GM21529 (cell line): ENCODE data around the gene THEM5.

Experiments
- ATAC-seq: cut with Tn5 transposase; IDR thresholded peaks from one replicate; pipeline ENCODE4 v1.9.1; 2021; ENCODE audit not compliant: unreplicated experiment

The THEM5 gene

DNA sequence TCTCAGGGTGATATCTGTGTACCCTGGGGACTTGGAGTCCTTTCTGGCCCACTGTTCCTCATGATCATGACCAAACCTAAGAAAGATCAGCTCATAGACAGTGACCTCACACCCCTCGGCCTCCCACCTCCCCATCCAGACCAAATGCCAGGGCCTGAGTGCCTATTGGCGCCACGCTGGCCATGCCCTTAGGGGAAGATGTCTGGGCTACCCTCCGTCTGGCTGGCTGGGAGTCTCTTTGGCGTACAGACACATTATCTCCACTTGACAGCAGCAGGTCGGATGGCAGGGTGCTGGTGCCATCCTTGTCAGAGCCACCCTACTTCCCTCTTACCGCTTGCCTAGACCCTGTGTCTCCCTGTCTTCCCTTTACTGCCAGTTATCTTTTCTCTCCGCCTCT is 30.3 kb downstream of the THEM5 start:
- no peak for ATAC-seq

DNA sequence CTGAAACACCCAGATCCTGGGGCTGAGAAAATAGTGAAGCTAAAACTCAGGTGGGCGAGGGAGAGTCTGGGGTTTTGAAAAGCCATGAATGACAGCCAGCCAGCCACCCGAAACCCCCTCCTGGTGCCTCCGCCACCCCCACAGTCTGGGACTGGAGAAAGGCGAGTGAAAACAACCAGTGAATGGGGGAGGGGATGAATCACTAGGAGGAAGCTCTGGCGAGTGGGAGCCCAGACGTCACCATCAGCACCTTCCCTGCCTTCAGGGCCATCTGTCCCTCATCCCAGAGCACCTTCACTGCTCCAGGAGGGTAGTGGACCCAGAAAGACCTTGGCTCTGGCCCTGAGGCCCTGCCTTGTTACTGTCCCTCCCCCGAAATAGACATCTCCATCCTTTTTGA is 31.1 kb downstream of the THEM5 start:
- ATAC-seq = no peak

DNA sequence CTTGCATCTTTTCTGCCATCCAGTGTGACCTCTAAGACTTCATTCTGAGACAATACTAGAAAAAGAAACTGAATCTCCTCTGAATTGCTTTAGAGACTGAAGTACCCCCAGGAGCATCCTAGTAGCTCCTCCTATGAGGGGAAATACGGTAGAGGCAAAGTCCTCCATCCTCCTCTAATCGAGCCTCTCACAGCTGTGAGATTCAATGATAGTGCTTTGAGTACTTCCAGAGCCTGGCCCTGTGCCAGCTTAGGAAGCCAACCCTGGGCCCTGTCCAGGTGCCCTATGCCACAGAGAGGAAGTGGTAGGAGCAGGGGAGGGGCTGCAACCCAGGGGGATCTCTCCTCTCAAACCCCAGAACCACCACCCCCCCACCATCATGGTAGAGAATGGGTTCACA is 32.6 kb downstream of the THEM5 start:
- ATAC-seq = no peak

DNA sequence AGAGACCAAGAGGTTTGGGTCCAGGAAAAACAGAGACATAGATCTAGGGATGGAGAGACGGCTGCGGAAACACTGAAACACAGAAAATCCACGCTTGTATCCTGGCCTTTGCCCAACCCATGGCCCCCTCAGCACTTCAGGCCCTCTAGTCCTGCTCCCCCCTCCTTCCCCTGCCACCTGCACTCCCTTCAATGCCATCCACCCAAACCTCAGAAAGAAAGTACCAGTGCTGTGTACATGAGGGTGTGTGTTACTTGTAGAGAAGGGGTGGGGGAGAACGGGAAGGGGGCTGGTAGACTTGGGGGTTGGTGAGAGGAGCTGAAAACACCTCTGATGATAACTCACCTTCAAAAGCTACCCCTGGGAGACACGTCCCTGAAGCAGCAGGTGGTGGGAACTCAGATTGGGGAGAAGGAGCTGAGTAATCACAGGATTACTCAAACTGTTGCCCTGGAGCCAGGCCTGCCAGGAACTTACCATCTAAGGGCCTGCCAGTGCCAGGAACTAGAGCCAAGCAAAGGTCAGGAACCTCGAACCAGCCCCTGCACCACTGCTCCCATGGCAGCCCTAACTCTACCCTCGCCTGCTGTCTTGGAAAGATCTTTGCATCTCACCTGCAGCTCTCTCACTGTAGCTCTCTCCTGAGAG is 33.4 kb downstream of the THEM5 start:
- no peak for ATAC-seq

DNA sequence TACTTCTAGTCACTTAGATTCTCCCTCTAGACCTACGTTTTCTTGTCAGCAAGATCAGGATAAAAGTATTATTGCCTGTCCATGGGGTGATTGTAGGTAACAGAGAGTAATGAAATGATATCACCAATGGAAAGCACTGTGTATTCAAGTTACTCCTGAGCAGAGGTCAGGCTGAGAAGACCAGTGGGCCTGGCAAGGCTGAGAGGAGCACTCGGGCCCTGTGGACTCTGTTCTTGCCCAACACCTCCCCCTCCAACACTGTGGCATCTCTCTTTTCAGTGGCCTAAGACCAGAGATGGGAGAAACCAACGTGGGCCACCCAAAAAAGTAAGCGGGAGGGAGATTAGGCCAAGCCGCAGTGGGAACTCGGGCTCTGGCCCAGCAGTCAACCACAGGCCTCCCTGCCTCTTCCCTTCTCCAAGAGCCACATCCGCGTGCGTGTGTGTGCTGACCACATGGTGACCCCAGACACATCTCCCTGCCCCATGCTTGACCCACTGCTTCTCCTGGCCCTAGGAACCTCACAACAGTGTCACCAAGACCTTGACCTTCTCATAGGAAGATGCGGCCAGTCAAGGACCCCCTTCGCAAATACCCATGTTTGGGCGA is 34.2 kb downstream of the THEM5 start:
- no peak for ATAC-seq

DNA sequence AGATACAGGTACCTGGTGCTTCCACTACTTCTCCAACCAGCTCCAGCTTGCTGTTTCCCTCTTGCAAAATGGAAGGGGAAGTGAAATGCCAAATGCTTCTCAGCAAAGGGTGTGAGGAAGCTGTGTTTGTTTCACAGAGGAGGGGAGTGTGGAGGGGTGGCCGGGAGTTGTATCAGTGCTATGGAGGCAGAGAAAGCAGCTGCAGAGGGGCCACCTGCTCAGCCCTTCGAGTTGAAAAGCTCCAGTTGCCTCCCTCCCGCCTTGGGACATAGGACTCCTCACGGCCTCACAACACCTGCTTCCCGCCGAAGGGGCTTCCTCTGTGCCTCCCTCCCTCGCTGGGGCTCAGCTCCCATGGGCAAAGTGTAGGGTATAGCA is 36.2 kb downstream of the THEM5 start:
- ATAC-seq = no peak

DNA sequence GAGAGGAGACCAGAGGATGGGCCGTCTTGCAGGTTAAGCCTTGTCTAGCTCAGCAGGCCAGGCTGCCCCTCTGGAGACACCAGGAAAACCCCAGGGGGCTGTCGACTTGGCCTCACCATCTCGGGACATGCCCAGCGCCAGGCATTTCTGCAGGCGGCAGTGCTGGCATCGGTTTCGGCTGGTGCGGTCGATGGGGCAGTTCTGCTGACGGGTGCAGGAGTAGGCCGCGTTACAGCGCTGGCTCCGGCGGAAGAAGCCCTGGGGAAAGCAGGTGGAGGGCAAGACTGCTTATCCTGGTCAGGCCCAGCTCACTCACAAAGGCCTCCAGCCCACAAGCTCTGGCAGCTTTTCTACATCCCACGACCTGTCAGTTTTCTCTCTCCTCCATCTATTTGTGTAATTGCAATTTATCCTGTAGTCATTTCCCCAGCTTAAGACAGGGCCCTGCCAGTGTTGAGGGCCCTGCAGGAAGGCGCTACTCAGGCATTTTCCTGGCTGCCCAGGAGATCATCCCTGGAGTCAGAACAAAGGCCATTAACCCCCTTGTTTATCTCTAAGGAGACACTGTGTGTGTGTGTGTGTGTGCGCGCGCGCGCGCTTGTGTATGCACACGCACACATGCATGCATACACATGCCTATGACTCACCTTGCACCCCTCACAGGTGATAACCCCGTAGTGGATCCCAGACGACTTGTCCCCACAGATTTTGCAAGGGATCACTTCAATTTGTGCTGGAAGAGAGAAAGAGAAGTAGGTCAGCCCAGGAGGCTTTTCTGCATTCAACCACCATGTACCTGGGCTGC is 36.8 kb downstream of the THEM5 start:
- no peak for ATAC-seq

DNA sequence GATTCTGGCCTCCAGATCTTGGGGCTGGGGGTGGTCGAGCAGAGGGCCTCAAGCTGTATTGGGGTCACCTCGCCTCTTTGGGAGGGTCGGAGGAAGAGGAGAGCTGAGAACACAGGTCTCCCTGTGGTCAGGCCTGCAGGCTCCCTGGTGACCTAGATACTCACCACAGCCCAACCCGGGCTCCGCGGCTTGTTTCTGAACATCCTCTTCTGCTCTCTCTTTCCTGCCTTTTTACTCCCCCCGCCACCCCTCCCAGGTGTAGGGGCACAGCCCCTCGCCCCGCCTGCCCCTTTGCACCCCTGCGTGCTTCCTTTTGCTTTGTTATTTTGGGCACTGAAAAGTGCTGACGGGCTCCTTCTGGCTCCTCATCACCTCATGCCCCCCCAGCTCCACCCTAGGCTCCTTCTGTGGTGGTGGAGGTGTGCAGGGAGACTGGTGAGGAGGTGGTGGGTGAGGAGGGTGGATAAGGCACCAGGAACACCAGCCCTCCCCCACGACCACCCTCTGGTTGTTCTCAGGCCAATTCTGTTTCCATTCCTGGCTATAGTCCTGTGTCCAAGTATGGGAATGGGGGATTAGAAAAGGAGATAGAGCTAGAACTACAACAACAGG is 37.7 kb downstream of the THEM5 start:
- no peak for ATAC-seq

DNA sequence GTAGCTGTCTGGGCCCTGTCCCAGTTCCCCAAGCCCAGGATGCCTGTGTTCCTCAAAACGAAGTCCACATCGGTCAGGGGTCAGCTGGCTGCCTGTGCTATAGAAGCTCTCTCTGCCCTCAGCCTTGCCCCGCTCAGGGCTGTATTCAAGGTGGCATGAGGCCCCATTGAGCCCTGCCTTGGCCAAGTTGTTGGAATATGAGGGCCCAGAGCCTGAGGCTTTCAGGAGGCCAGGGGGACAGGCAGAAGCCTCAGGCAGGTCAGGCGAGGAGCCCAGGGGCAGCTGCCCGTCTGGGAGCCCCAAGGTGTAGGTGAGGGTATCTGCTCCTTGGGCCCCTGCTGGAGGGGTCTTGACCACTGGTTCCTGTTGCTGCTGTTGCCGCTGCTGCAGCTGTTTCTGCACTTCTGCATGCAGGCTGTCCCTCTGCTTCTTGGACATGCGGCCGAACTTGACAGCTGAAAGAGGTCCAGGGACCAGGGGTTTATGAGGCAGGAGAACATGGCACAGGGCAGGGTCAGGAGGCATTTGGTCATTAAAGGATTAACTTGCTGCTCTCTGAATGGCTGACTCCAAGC is 38.5 kb downstream of the THEM5 start:
- no peak for ATAC-seq

DNA sequence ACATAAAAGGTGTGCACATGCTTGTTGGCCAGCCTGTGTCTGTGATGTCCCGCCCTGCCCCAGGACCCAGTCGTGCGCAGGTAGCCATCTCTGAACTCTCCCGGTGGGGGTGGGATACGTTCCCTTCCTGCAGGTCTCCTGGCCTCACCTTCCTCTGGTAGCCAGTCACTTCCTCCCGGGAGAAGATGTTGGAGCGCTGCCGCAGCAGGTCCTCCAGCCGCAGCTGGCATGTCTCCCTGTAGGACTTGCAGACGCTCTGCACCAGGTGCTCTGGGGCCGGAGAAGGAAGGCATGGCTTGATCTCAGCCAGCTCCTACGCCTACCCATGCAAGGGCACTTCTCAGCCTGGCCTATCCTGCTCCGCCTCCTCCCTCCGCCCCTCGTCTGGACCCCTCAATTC is 39.1 kb downstream of the THEM5 start:
- ATAC-seq = no peak

DNA sequence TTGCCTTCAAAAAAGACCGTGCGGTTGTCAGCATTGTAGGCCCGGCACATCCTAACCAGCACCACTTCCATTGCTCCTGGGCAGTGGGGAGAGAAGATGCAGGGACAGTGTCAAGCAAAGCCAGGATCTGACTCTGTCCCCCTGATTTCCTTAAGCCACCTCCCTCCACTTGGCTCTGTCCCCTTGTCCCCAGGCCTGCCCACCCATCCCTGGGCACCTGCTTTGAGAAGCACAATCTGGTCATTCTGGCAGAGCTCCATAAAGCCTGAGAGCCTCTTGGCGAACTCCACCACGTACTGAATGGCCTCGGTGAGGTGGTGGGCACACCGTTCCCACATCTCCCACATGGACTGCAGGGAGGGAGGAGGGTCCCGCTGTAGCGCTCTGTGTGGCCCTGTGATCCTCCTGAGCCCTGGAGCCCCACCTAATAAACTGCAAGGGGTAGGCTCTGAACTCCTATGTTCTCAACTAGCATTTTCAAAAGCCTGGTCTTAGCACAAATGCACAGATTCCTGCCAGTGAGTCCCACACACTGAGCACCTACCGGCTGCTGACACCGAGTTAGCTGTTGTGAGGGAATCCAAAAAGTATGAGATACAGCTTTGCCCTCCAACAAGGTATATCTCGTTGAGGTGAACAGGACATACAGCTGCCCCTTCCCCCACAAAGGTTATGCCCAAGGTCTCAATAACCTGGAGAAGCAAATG is 40.1 kb downstream of the THEM5 start:
- no peak for ATAC-seq

DNA sequence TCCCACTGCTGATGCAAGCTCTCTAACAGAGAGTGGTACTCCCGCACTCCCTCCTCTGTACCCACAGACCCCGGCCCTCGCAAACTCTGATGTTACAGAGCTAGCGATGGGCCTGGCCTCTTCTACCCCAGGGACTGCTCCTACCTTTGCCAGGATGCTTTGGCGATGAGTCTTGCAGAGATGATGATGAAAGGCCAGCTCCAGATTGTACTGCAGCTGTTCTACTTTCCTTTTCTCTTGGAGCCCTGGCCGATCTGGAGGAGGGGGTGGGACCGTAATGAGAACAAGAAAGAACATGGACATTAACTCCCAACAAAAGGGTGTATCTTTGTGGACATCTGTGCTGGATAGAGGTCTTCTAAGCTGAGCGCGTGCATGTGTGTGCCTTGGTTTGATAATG is 42.3 kb downstream of the THEM5 start:
- ATAC-seq = no peak

DNA sequence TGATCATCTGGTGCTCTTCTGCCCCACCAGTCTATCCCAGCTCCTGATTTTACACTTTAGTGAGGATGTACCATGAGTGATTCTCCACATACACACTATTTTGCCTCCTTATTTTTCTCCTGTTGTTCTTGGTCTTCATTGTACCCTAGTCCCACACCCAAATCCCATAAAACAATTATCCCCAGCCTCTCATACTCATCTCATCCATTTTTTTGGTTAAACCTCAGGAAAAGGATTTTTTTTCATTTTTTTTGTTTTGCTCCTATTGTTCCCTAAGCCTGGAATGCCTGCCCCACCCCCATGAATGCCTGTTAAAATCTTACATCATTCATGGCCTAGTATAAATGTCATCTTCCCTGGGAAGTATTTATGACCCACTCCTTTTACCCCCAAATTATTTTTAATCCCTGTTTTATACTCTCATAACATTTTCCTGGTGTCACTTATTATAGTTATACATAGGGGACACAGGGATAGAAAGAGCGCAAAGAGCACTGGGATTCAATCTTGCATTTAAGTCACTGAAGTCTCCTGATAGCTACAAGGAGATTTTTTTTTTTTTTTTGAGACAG is 43.4 kb downstream of the THEM5 start:
- no peak for ATAC-seq

DNA sequence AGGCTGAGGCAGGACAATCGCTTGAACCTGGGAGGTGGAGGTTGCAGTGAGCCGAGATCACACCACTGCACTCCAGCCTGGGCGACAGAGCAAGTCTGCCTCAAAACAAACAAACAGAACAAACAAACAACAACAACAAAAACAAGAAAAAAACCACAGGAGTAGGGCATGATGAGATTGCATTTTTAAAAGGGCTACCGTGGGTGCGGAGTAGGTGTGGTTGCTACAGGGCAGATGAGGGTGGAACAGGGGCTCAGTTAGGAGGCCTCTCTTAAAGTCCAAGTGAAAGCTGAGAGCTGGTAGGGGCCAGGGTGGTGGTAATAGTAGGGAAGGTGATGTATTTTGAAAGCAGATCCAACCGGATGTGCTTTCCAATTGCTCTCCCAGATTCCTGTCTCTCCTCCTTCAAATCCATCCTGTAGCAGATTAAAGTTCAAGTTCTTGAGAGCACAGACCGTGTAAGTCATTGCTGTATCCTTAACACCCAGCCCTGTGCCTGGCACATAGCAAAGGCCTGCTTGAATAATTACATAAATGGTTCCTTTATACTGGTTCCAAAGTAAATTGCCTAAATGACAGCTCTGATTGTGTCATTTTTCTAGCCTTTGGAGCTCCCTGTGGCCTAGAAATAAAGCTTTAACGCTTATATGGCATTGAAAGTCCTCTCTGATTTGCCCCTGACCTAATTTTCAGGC is 44.1 kb downstream of the THEM5 start:
- ATAC-seq = no peak

DNA sequence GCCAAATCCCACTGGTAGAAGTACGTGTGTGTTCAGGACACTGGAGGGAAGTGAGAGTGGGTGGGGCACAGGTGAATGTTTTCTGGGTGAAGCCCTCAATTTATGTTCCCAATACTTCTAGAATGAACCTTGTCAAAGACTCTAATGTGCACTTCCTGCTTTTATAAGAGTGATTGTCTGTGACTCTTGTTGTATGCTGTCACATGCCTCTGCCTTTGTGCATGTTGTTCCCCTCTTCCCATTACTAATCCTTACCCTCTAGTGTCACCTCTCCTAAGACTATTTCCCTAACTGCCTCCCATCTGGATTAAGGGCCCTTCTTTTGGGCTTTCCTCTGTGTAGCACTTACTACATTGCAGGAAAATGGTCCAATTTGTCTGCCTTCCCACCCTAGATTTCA is 45.7 kb downstream of the THEM5 start:
- ATAC-seq = no peak

DNA sequence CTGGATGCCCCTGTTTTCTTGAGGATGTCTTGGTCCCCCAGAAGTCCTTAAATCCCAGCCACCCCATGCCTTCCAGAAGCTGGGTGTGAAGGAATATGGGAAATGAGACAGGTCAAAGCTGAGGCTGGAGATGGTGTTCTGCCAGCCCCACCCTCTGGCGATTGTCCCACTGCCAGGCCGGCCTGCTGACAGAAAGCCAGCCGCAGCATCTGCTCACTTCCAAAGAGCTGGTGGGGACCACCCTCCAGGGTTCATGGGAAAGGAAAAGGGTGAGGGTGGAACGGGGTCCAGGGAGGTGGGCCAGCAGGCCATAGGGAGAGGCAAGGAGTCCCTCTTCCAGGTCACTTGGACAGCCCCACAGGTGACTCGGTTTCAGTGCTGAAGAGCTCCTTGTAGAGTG is 46.4 kb downstream of the THEM5 start:
- ATAC-seq = no peak

DNA sequence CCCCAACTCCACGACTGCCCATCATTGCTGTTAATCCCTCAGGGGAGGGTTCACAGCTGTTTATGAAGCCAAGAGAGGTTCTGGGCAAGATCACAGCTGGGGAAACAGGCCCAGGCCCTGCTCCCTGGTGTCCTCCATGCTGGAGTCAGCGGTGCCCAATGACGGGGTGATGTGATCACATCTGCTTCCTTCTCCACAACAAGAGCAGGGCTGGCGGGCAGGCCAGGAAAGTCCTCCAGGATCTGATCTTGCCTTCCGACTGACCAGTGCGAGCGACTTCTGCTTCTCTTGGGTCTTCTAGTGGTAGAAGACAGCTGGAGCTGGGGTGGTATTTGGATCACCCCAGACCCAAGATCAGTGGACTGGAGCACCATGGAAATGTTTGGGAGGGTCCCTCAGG is 47.3 kb downstream of the THEM5 start:
- no peak for ATAC-seq

DNA sequence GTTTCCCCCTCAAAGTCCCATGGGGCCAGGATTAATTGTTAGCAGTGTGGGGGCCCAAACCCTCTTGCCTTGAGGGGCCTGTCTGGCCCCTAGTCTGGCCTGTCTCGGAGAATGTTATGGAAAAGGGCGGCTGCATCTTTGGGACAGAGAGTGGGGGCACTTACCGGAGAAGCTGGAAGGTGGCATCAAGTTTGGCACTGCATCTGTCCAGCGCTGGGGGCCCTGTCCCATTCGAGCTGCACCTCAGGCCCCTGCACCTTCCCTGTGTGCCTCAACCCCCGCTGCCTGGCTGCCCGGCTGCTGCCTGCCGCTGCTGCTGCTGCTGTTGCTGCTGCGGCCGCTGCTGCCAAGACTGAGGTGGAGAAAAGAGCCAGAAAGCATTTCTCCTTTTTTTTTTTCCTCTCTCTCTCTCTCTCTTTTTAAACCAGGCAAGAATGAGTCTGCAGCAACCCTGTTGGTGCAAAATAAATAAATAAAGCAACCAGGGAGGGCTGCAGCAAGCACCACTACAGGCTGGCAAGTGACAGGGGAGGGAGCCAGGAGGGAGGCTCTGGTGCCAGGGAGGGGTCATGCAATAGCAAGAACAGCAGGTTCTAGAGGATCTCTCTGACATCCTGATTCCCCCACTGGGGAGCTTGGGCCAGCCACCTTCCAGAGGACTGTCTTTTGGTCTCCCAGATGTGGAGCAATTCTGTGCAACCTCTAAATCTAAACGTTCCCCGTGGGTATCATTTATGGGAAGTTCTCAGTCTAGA is 48.3 kb downstream of the THEM5 start, which contains the start of gene LINGO4:
Gene LINGO4, minus strand, starts transcription at position 354 of the 755 bp plus-strand sequence. CDS start 2,715 bp downstream, outside the sequence.
- no peak for ATAC-seq

DNA sequence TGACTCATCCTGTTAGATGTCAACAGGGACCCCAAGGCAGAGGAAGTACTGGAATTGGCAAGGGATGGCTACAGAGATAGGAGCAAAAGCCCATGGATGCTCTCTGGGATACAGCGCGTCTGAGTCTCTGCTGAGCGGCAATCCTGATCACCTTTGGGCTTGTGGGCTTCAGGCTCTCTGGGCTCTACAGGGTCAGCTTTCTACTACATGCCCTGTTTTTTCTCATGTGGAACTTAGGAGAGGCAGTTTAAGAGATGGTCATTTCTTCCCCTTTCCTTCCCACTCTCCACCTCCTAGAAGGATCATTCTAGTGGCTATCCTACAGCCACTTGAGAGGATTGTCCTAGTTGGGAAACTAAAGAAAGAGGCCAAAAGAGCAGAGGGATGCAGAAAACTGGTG is 49.6 kb downstream of the THEM5 start:
- no peak for ATAC-seq
